ENCODE measurements around the gene MTERF2.
A peak's percentile ranks its signal among the peaks of the same experiment; 100 is the strongest.

Gene MTERF2

GRCh38 chr12:106947461-106947860, 39.5 kb downstream of the MTERF2 start (continued):
- TF ChIP-seq ELK4 (IDR thresholded peaks at IDR 0.05; ENCODE audit: borderline replicate concordance, low read depth, low read length) (no peak), ZNF792 (tag by site-specific recombination; IDR thresholded peaks at IDR 0.05) (no peak), ZNF366 (tag by site-specific recombination; conservative IDR thresholded peaks at IDR 0.05) (no peak), ZNF473 (tag by site-specific recombination; IDR thresholded peaks at IDR 0.05) (no peak), ZNF148 (tag by site-specific recombination; IDR thresholded peaks at IDR 0.05; ENCODE audit: borderline replicate concordance) (no peak), YY1 (tag by site-specific recombination; IDR thresholded peaks at IDR 0.05) (no peak)

DNA sequence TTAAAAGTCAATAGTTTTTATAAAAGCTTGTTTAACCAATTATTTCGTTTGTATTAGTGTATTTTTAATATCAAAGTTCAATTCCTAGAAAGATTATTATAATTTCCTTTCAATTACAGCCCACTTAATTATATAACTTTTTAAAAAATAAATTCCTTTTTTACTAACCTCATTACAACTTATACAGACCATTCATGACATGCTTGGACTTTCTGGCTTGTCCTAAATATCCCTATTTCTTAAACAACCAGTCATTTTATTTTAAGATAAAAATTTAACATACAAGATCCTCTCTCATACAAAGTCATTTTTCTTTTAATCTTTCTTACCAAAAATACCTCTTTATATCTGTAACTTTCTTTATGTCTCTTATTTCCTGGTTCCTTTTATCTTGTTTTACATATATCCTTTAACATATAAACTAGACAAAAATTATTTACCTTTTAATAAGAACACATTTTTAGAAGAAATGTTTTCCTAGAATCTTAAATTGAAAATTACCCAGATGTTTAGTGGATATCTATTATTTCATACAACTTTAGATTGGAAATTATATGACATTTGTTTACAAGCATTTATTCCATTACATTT, 41.6 kb downstream of the MTERF2 start:
- Histone ChIP-seq H3K4me3 (ENCODE audit: low read depth, low read length) (no peak overlapping the region), H3K27ac (ENCODE audit: extremely low read depth, low read depth, low read length) (no peak overlapping the region), H3K9me3 (ENCODE audit: control insufficient read depth, insufficient read depth, low read depth, low read length) (no peaks in the 10 kb centered on the region), H3K4me1 (ENCODE audit: control insufficient read depth, insufficient read depth, low read length) (no peaks in the 10 kb centered on the region), H3K36me3 (ENCODE audit: control insufficient read depth in 2 of 2, insufficient read depth in 1 of 2, low read length in 2 of 2) (no peaks in the 10 kb centered on the region)
- ChIA-PET POLR2A (no interaction called here), CTCF (no interaction called here)
- TF ChIP-seq ZNF776 (tag by site-specific recombination; IDR thresholded peaks at IDR 0.05; ENCODE audit: borderline replicate concordance) (no peak), ZNF214 (tag by site-specific recombination; IDR thresholded peaks at IDR 0.05; ENCODE audit: borderline replicate concordance) (no peak), KLF10 (tag by site-specific recombination; IDR thresholded peaks at IDR 0.05) (no peak), ZNF518A (tag by site-specific recombination; conservative IDR thresholded peaks at IDR 0.05; ENCODE audit: low read depth) (peak; percentile 29; the same call in 1 of the 2 replicates), EGR2 (tag by site-specific recombination; IDR thresholded peaks at IDR 0.05; ENCODE audit: low read depth) (no peak), ZNF239 (tag by site-specific recombination; IDR thresholded peaks at IDR 0.05) (no peak), WT1 (tag by site-specific recombination; IDR thresholded peaks at IDR 0.05) (no peak), ZNF174 (tag by site-specific recombination; IDR thresholded peaks at IDR 0.05) (no peak), ZNF19 (tag by site-specific recombination; IDR thresholded peaks at IDR 0.05; ENCODE audit: low read depth) (no peak), ZNF473 (tag by site-specific recombination; IDR thresholded peaks at IDR 0.05) (no peak), ZBTB8A (tag by site-specific recombination; IDR thresholded peaks at IDR 0.05) (no peak), ZNF664 (tag by site-specific recombination; IDR thresholded peaks at IDR 0.05) (no peak), ZNF350 (tag by site-specific recombination; IDR thresholded peaks at IDR 0.05) (no peak), ZNF274 (IDR thresholded peaks at IDR 0.05; ENCODE audit: low read length) (no peak), ZNF274 (tag by site-specific recombination; IDR thresholded peaks at IDR 0.05; ENCODE audit: borderline replicate concordance) (no peak), ZNF266 (tag by site-specific recombination; IDR thresholded peaks at IDR 0.05; ENCODE audit: low read depth) (no peak), ZNF16 (tag by site-specific recombination; IDR thresholded peaks at IDR 0.05; ENCODE audit: low read depth) (no peak)
- TF ChIP-seq, protein P1, sequence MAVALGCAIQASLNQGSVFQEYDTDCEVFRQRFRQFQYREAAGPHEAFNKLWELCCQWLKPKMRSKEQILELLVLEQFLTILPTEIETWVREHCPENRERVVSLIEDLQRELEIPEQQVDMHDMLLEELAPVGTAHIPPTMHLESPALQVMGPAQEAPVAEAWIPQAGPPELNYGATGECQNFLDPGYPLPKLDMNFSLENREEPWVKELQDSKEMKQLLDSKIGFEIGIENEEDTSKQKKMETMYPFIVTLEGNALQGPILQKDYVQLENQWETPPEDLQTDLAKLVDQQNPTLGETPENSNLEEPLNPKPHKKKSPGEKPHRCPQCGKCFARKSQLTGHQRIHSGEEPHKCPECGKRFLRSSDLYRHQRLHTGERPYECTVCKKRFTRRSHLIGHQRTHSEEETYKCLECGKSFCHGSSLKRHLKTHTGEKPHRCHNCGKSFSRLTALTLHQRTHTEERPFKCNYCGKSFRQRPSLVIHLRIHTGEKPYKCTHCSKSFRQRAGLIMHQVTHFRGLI (tag by site-specific recombination; IDR thresholded peaks at IDR 0.05): no peak
- TF ChIP-seq, protein P2, sequence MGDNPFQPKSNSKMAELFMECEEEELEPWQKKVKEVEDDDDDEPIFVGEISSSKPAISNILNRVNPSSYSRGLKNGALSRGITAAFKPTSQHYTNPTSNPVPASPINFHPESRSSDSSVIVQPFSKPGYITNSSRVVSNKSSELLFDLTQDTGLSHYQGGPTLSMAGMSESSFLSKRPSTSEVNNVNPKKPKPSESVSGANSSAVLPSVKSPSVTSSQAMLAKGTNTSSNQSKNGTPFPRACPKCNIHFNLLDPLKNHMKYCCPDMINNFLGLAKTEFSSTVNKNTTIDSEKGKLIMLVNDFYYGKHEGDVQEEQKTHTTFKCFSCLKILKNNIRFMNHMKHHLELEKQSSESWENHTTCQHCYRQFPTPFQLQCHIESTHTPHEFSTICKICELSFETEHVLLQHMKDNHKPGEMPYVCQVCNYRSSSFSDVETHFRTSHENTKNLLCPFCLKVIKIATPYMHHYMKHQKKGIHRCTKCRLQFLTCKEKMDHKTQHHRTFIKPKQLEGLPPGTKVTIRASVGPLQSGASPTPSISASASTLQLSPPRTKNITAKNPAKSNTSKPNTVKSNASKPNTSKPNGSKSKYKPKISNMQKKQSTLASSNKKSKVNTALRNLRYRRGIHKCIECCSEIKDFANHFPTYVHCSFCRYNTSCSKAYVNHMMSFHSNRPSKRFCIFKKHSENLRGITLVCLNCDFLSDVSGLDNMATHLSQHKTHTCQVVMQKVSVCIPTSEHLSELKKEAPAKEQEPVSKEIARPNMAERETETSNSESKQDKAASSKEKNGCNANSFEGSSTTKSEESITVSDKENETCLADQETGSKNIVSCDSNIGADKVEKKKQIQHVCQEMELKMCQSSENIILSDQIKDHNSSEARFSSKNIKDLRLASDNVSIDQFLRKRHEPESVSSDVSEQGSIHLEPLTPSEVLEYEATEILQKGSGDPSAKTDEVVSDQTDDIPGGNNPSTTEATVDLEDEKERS (tag by site-specific recombination; IDR thresholded peaks at IDR 0.05): 0 out of 2 replicates have a peak, but pooled peaks have one; percentile 25

All from HEK293 (cell line).